DND-41 (cell line): ENCODE measurements around the gene STOX2.

ENCODE experiments used
- ATAC-seq: fragments of 200-7000 bp; cut with Tn5 transposase; 3 replicates; pipeline ENCODE4 v1.9.1; 2021; ENCODE audit warnings: low read depth; ENCODE audit not compliant: insufficient read depth
- DNase-seq: peaks from one replicate; pipeline ENCODE4 v3.0.0-alpha.2; 2020
- H2AFZ ChIP-seq: 2 replicates; pipeline ENCODE4 v1.6.0; 2012; ENCODE audit warnings: low read depth, low read length
- H3K27ac ChIP-seq: 2 replicates; pipeline ENCODE4 v1.5.1; 2012; ENCODE audit warnings: low read length, inconsistent platforms
- H3K27me3 ChIP-seq: fragments of 200-600 bp; sonication (generic); 2 replicates; pipeline ENCODE4 v1.6.0; 2012; ENCODE audit warnings: low read length, mild to moderate bottlenecking, inconsistent platforms; ENCODE audit not compliant: insufficient read depth, poor library complexity
- H3K36me3 ChIP-seq: 2 replicates; pipeline ENCODE4 v1.5.1; 2012; ENCODE audit warnings: low read length, inconsistent platforms; ENCODE audit not compliant: insufficient read depth
- H3K4me1 ChIP-seq: 2 replicates; pipeline ENCODE4 v1.5.1; 2012; ENCODE audit warnings: mild to moderate bottlenecking, low read length; ENCODE audit not compliant: insufficient read depth
- H3K4me2 ChIP-seq: 2 replicates; pipeline ENCODE4 v1.6.0; 2012; ENCODE audit warnings: mild to moderate bottlenecking, moderate library complexity, low read length, inconsistent platforms; ENCODE audit not compliant: insufficient read depth
- H3K4me3 ChIP-seq, 2 experiments: fragments of 200-600 bp in 1 of 2; shearing (Covaris generic) in 1 of 2; 2 replicates each; pipeline ENCODE4 v1.5.1; 2012 to 2016; ENCODE audit warnings: inconsistent platforms in 2 of 2, low read length in 2 of 2, mild to moderate bottlenecking in 2 of 2, low read depth in 1 of 2, moderate library complexity in 1 of 2
- H3K79me2 ChIP-seq: 2 replicates; pipeline ENCODE4 v1.6.0; 2012; ENCODE audit warnings: low read length, inconsistent platforms; ENCODE audit not compliant: insufficient read depth
- H3K9ac ChIP-seq: 2 replicates; pipeline ENCODE4 v1.6.0; 2012; ENCODE audit warnings: low read depth, mild to moderate bottlenecking, inconsistent platforms, low read length, moderate library complexity
- H3K9me3 ChIP-seq: 2 replicates; pipeline ENCODE4 v1.5.1; 2012; ENCODE audit warnings: low read length, moderate library complexity, mild to moderate bottlenecking, inconsistent platforms; ENCODE audit not compliant: insufficient read depth, severe bottlenecking
- H4K20me1 ChIP-seq: 2 replicates; pipeline ENCODE4 v1.6.0; 2012; ENCODE audit warnings: low read length; ENCODE audit not compliant: insufficient read depth
- EZH2 ChIP-seq: IDR thresholded peaks from 3 replicates; pipeline ENCODE4 v1.6.1; 2012; ENCODE audit warnings: borderline replicate concordance, low read depth, mild to moderate bottlenecking, moderate library complexity, low read length, inconsistent platforms; ENCODE audit not compliant: severe bottlenecking
- TF ChIP-seq, protein P1 (sequence below): IDR thresholded peaks from 2 replicates; pipeline ENCODE4 v1.5.1; 2012; ENCODE audit warnings: borderline replicate concordance, low read length, moderate library complexity, mild to moderate bottlenecking; ENCODE audit not compliant: poor library complexity, severe bottlenecking; ENCODE audit errors: extremely low read depth

Gene STOX2, protein sequence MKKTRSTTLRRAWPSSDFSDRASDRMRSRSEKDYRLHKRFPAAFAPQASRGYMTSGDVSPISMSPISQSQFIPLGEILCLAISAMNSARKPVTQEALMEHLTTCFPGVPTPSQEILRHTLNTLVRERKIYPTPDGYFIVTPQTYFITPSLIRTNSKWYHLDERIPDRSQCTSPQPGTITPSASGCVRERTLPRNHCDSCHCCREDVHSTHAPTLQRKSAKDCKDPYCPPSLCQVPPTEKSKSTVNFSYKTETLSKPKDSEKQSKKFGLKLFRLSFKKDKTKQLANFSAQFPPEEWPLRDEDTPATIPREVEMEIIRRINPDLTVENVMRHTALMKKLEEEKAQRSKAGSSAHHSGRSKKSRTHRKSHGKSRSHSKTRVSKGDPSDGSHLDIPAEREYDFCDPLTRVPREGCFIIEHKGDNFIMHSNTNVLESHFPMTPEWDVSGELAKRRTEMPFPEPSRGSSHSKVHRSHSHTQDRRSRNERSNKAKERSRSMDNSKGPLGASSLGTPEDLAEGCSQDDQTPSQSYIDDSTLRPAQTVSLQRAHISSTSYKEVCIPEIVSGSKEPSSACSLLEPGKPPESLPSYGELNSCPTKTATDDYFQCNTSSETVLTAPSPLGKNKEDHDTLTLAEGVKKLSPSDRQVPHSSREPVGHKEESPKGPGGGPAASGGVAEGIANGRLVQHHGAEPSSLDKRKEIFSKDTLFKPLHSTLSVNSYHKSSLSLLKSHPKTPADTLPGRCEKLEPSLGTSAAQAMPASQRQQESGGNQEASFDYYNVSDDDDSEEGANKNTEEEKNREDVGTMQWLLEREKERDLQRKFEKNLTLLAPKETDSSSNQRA (N-terminal part only)

DNA sequence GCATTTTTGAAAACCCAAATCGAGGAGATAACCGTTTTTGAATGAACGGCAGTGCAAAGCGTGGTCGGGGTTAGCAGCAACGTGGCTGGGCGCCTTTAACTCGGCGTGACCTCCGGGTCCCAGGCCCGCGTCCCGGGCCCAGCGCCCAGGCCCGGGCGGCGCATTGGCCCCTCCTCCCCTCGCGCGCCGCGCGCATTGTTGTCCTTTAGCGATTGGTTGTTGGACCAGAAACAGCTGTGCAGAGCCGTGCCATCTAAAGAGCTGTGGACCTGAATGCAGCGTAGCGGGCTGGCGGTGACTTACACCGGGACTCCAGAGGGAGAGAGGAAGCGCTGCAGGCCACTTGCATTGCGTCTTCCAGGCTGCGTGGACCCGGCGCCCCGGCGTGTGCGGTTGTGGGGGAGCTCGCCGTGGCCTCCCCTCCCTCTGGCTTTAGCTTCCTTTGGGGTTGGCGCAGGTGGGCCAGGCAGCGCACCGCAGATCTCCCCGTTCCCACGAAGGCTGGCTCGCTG is at the start of gene STOX2:
Gene STOX2, plus strand, starts transcription at position 227 of the 512 bp plus-strand sequence. CDS start 1,484 bp downstream, outside the sequence.
- no peaks in the 10 kb centered on the region for H3K27me3 ChIP-seq
- no peak for TF ChIP-seq EZH2
- TF ChIP-seq, protein P1, sequence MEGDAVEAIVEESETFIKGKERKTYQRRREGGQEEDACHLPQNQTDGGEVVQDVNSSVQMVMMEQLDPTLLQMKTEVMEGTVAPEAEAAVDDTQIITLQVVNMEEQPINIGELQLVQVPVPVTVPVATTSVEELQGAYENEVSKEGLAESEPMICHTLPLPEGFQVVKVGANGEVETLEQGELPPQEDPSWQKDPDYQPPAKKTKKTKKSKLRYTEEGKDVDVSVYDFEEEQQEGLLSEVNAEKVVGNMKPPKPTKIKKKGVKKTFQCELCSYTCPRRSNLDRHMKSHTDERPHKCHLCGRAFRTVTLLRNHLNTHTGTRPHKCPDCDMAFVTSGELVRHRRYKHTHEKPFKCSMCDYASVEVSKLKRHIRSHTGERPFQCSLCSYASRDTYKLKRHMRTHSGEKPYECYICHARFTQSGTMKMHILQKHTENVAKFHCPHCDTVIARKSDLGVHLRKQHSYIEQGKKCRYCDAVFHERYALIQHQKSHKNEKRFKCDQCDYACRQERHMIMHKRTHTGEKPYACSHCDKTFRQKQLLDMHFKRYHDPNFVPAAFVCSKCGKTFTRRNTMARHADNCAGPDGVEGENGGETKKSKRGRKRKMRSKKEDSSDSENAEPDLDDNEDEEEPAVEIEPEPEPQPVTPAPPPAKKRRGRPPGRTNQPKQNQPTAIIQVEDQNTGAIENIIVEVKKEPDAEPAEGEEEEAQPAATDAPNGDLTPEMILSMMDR = no peak
- H4K20me1 ChIP-seq = no peaks in the 10 kb centered on the region
- no peak within 1 kb of the TSS for H3K4me2 ChIP-seq
- ATAC-seq = no peak
- H3K9me3 ChIP-seq = no peaks in the 10 kb centered on the region
- H2AFZ ChIP-seq = no peak within 1 kb of the TSS
- H3K9ac ChIP-seq = no peak within 1 kb of the TSS
- no peak for DNase-seq
- no peaks in the 10 kb centered on the region for H3K36me3 ChIP-seq
- no peaks in the 10 kb centered on the region for H3K4me1 ChIP-seq
- H3K4me3 ChIP-seq = no peak within 1 kb of the TSS
- no peak within 1 kb of the TSS for H3K27ac ChIP-seq
- H3K79me2 ChIP-seq = no peaks in the 10 kb centered on the region

DNA sequence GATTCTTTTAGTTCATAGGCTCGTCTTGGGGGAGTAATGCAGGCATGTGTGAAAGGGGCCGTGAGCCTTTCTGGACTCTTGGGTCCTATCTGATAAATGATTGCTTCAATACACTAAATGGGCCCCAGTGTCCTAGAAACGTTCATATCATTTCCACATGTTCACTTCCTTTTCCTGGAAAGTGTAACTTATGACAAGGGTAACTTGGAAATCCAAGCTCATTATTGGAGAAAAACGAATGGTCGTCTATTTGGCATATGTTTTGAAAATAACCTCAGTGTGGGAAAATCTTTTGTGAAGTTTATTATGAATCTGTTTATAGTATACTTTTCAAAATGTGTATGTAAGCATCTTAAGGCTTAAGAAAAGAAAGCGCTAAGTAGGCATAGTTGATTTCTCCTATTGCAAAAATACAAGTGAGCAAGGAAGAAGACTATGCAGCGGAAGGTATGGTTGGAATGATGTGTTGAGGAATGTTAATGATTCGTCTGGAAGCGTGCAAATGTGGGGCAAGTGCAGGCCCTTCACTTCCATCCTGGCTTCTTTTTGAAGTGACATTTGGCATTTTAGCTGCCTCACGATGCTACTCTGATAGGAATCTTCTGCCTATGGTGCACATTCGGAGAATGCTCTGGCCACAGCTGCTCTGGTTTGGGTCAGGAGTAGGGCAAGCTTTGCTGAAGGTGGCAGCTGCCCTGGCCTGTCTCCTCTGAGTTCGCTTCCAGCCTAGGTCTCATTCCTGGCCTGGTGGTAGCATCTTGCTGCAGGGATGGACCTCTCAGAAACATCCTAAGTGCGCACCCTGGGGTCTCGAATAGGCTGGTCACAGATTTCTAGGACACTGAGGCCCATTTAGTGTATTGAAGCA is 49.5 kb upstream of the STOX2 start:
- Histone ChIP-seq H3K27me3 (peaks cover 4% of the 10 kb centered on the region), H3K4me1 (no peaks in the 10 kb centered on the region), H2AFZ (no peak overlapping the region), H4K20me1 (no peaks in the 10 kb centered on the region), H3K4me2 (no peak overlapping the region), H3K4me3 (no peak overlapping the region), H3K27ac (no peak overlapping the region), H3K9me3 (no peaks in the 10 kb centered on the region), H3K9ac (no peak overlapping the region), H3K79me2 (no peaks in the 10 kb centered on the region), H3K36me3 (no peaks in the 10 kb centered on the region)
- no peak for DNase-seq
- TF ChIP-seq, protein P1 = no peak
- TF ChIP-seq EZH2 = no peak
- ATAC-seq = no peak

DNA sequence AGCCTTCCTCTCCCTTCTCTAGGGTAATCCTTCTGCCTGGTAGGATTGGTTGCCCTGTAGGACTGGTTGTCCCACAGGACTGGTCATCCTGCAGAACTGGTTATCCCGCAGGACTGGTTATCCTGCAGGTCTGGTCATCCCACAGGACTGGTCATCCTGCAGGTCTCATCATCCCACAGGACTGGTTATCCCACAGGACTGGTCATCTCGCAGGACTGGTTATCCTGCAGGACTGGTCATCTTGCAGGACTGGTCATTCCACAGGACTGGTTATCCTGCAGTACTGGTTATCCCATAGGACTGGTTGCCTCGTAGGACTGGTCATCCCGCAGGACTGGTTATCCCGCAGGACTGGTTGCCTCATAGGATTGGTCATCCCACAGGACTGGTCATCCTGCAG is 48.1 kb upstream of the STOX2 start:
- TF ChIP-seq EZH2 = no peak
- TF ChIP-seq, protein P1 = no peak
- no peaks in the 10 kb centered on the region for H3K4me1 ChIP-seq
- no peaks in the 10 kb centered on the region for H3K9me3 ChIP-seq
- no peaks in the 10 kb centered on the region for H4K20me1 ChIP-seq
- H3K4me3 ChIP-seq = no peak overlapping the region
- no peak overlapping the region for H3K4me2 ChIP-seq
- H3K36me3 ChIP-seq = no peaks in the 10 kb centered on the region
- no peak for ATAC-seq
- no peaks in the 10 kb centered on the region for H3K79me2 ChIP-seq
- no peak overlapping the region for H3K9ac ChIP-seq
- H2AFZ ChIP-seq = no peak overlapping the region
- no peak overlapping the region for H3K27ac ChIP-seq
- H3K27me3 ChIP-seq = peaks cover 4% of the 10 kb centered on the region
- DNase-seq = no peak
